H9 (cell line): Measurements from ENCODE around the gene ZNF385D. TPM values are rescaled to one million over a fixed set of nuclear protein-coding genes. Genes with fewer than 3 reads are reported as not detected.

Source experiments
- DNase-seq: peaks from one replicate; pipeline ENCODE4 v3.0.0-alpha.2; 2017
- H2AFZ ChIP-seq: one replicate; pipeline ENCODE4 v1.6.1; 2013; ENCODE audit warnings: mild to moderate bottlenecking, low read length, control low read depth, moderate library complexity
- H2AK5ac ChIP-seq: 2 replicates; pipeline ENCODE4 v1.6.1; 2013; ENCODE audit warnings: low read length, control low read depth, mixed read lengths; ENCODE audit not compliant: insufficient read length
- H2BK120ac ChIP-seq: one replicate; pipeline ENCODE4 v1.6.1; 2013; ENCODE audit warnings: low read depth, mild to moderate bottlenecking, low read length, control low read depth, inconsistent platforms; ENCODE audit not compliant: poor library complexity, severe bottlenecking
- H2BK12ac ChIP-seq: 2 replicates; pipeline ENCODE4 v1.6.1; 2013; ENCODE audit warnings: low read length, control low read depth, mixed read lengths, low read depth; ENCODE audit not compliant: insufficient read length
- H2BK15ac ChIP-seq: 2 replicates; pipeline ENCODE4 v1.6.1; 2013; ENCODE audit warnings: low read depth, low read length, control low read depth
- H2BK20ac ChIP-seq: one replicate; pipeline ENCODE4 v1.6.1; 2013; ENCODE audit warnings: low read depth, mild to moderate bottlenecking, low read length, control low read depth, inconsistent platforms; ENCODE audit not compliant: poor library complexity, severe bottlenecking
- H2BK5ac ChIP-seq: 2 replicates; pipeline ENCODE4 v1.6.1; 2013; ENCODE audit warnings: low read length, control low read depth, mixed read lengths; ENCODE audit not compliant: insufficient read length
- H3K14ac ChIP-seq: 2 replicates; pipeline ENCODE4 v1.6.1; 2013; ENCODE audit warnings: low read length, control low read depth; ENCODE audit not compliant: insufficient read depth
- H3K18ac ChIP-seq: 2 replicates; pipeline ENCODE4 v1.6.1; 2013; ENCODE audit warnings: low read depth, mild to moderate bottlenecking, mixed read lengths, low read length, control low read depth; ENCODE audit not compliant: insufficient read length
- H3K23ac ChIP-seq: 2 replicates; pipeline ENCODE4 v1.6.1; 2013; ENCODE audit warnings: low read length, control low read depth, mixed read lengths, low read depth; ENCODE audit not compliant: insufficient read length
- H3K23me2 ChIP-seq: 2 replicates; pipeline ENCODE4 v1.6.1; 2013; ENCODE audit warnings: low read depth, mild to moderate bottlenecking, mixed read lengths, low read length, control low read depth; ENCODE audit not compliant: insufficient read length, poor library complexity, severe bottlenecking
- H3K27ac ChIP-seq: 2 replicates; pipeline ENCODE4 v1.5.1; 2013; ENCODE audit warnings: low read length, control low read depth, mixed read lengths, low read depth; ENCODE audit not compliant: insufficient read length
- H3K27me3 ChIP-seq: 2 replicates; pipeline ENCODE4 v1.6.1; 2013; ENCODE audit warnings: low read length, control low read depth, inconsistent platforms; ENCODE audit not compliant: insufficient read depth
- H3K4ac ChIP-seq: 2 replicates; pipeline ENCODE4 v1.6.1; 2013; ENCODE audit warnings: low read depth, mild to moderate bottlenecking, control low read depth, inconsistent platforms, low read length, moderate library complexity
- H3K4me1 ChIP-seq: 2 replicates; pipeline ENCODE4 v1.6.1; 2013; ENCODE audit warnings: low read length, control low read depth, inconsistent platforms; ENCODE audit not compliant: insufficient read depth
- H3K4me2 ChIP-seq: 2 replicates; pipeline ENCODE4 v1.6.1; 2013; ENCODE audit warnings: low read length, control low read depth, mixed read lengths; ENCODE audit not compliant: insufficient read length, insufficient read depth
- H3K56ac ChIP-seq: 2 replicates; pipeline ENCODE4 v1.6.1; 2013; ENCODE audit warnings: low read depth, mild to moderate bottlenecking, mixed read lengths, low read length, control low read depth; ENCODE audit not compliant: insufficient read length
- H3K79me1 ChIP-seq: 2 replicates; pipeline ENCODE4 v1.6.1; 2013; ENCODE audit warnings: low read depth, mild to moderate bottlenecking, moderate library complexity, low read length, control low read depth, inconsistent platforms; ENCODE audit not compliant: insufficient read depth, poor library complexity, severe bottlenecking
- H3K79me2 ChIP-seq: 2 replicates; pipeline ENCODE4 v1.6.1; 2013; ENCODE audit warnings: low read length, control low read depth, inconsistent platforms; ENCODE audit not compliant: insufficient read depth
- H3K9ac ChIP-seq: 2 replicates; pipeline ENCODE4 v1.6.1; 2013; ENCODE audit warnings: low read length, control low read depth, mixed read lengths; ENCODE audit not compliant: insufficient read length; ENCODE audit errors: extremely low read depth
- H3K9me3 ChIP-seq: one replicate; pipeline ENCODE4 v1.6.1; 2013; ENCODE audit warnings: low read depth, low read length, inconsistent platforms; ENCODE audit not compliant: control insufficient read depth
- H3T11ph ChIP-seq: one replicate; pipeline ENCODE4 v1.6.1; 2013; ENCODE audit warnings: mild to moderate bottlenecking, low read length, control low read depth, inconsistent platforms
- H4K20me1 ChIP-seq: one replicate; pipeline ENCODE4 v1.6.1; 2013; ENCODE audit not compliant: control insufficient read depth, insufficient read length, insufficient read depth
- H4K5ac ChIP-seq: 2 replicates; pipeline ENCODE4 v1.6.1; 2013; ENCODE audit warnings: low read depth, mild to moderate bottlenecking, mixed read lengths, low read length, control low read depth; ENCODE audit not compliant: insufficient read length
- H4K8ac ChIP-seq: replicated peaks from 2 replicates; pipeline ENCODE4 v1.6.1; 2013; ENCODE audit warnings: low read length, control low read depth, mixed read lengths, low read depth; ENCODE audit not compliant: insufficient read length
- H4K91ac ChIP-seq: 2 replicates; pipeline ENCODE4 v1.6.1; 2013; ENCODE audit warnings: low read depth, mild to moderate bottlenecking, moderate library complexity, mixed read lengths, low read length, control low read depth; ENCODE audit not compliant: insufficient read length
- H3K27ac Mint-ChIP-seq, 3 experiments: 2 replicates in 2 of 3; 3 replicates in 1 of 3; pipeline ENCODE4 v1.8.0; 2020 to 2021; ENCODE audit warnings: mixed read lengths in 3 of 3, mild to moderate bottlenecking in 1 of 3, moderate library complexity in 1 of 3
- H3K27me3 Mint-ChIP-seq: 2 replicates; pipeline ENCODE4 v1.8.0; 2021; ENCODE audit warnings: low read depth, mild to moderate bottlenecking, moderate library complexity, mixed read lengths
- H3K36me3 Mint-ChIP-seq, 3 experiments: 2 replicates in 2 of 3; 3 replicates in 1 of 3; pipeline ENCODE4 v1.8.0; 2020 to 2021; ENCODE audit warnings: low read depth in 3 of 3, mixed read lengths in 3 of 3; ENCODE audit not compliant: insufficient read depth in 1 of 3
- H3K4me1 Mint-ChIP-seq, 2 experiments: 2 replicates each; pipeline ENCODE4 v1.8.0; 2020; ENCODE audit warnings: mixed read lengths in 2 of 2
- H3K4me3 Mint-ChIP-seq, 2 experiments: 2 replicates in 1 of 2; 3 replicates in 1 of 2; pipeline ENCODE4 v1.8.0; 2020 to 2021; ENCODE audit warnings: mild to moderate bottlenecking in 2 of 2, mixed read lengths in 2 of 2, moderate library complexity in 1 of 2
- H3K9me3 Mint-ChIP-seq, 2 experiments: 2 replicates in 1 of 2; 3 replicates in 1 of 2; pipeline ENCODE4 v1.8.0; 2020; ENCODE audit warnings: mild to moderate bottlenecking in 2 of 2, mixed read lengths in 2 of 2, moderate library complexity in 1 of 2
- WGBS: extraction: QIAGEN DNeasy Blood & Tissue Kit; methylation state at CpG from one replicate; pipeline ENCODE4 v1.1.7; 2013; ENCODE audit warnings: missing lambda C conversion rate, low lambda C conversion rate, mixed read lengths; ENCODE audit not compliant: insufficient read length; ENCODE audit errors: extremely low coverage; 5-methylcytosine and 5-hydroxymethylcytosine counted together
- total RNA-seq: library from RNA; stranded (reverse); gene quantifications from 2 replicates; pipeline ENCODE4 v1.2.1, GENCODE V29; 2021
- TF ChIP-seq, protein P1 (sequence below): fragments of 200-600 bp; sonication (generic); conservative IDR thresholded peaks from 3 replicates; pipeline ENCODE4 v1.8.0; 2021; ENCODE audit warnings: antibody characterized with exemption, mild to moderate bottlenecking

The ZNF385D gene
- total RNA-seq, 1 experiment from 2014 or later, result 1.5 TPM

DNA sequence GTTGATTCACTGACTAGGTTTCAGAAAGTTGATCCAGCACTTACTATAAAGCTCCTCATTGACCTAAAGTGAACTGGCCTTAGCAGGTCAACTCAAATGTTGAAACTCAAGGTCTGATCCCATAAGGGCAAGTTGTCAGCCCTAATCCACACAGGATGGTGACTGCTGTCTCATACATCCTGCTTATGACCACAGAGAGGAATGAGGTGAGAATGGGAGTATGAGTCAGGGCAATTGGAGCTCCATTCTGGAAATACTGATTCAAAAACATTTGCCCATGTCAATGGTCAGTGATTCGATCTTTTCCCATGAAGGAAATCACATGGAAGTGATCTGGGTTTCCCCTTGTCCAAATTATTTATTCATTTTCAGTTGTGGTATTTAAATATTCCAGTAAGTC lies 78.7 kb downstream of the ZNF385D start:
- H3K14ac ChIP-seq, result no peak overlapping the region
- no peak overlapping the region for H2BK12ac ChIP-seq
- no peaks in the 10 kb centered on the region for H3K9me3 ChIP-seq
- no peak overlapping the region for H3K4ac ChIP-seq
- no peak overlapping the region for H3K4me2 ChIP-seq
- H2BK5ac ChIP-seq, result no peak overlapping the region
- no peak overlapping the region for H4K8ac ChIP-seq
- H4K20me1 ChIP-seq, result no peaks in the 10 kb centered on the region
- no peak overlapping the region for H3T11ph ChIP-seq
- H2AFZ ChIP-seq, result no peak overlapping the region
- Mint-ChIP-seq H3K36me3 (no peaks in the 10 kb centered on the region), H3K27me3 (no peaks in the 10 kb centered on the region), H3K4me1 (peaks cover 0 to 3% of the 10 kb centered on the region in 2 experiments; a peak in 1 of 4 replicates), H3K9me3 (no peaks in the 10 kb centered on the region), H3K4me3 (no peak overlapping the region), H3K27ac (no peak overlapping the region)
- H3K9ac ChIP-seq, result no peak overlapping the region
- H3K23me2 ChIP-seq, result no peaks in the 10 kb centered on the region
- TF ChIP-seq, protein P1, sequence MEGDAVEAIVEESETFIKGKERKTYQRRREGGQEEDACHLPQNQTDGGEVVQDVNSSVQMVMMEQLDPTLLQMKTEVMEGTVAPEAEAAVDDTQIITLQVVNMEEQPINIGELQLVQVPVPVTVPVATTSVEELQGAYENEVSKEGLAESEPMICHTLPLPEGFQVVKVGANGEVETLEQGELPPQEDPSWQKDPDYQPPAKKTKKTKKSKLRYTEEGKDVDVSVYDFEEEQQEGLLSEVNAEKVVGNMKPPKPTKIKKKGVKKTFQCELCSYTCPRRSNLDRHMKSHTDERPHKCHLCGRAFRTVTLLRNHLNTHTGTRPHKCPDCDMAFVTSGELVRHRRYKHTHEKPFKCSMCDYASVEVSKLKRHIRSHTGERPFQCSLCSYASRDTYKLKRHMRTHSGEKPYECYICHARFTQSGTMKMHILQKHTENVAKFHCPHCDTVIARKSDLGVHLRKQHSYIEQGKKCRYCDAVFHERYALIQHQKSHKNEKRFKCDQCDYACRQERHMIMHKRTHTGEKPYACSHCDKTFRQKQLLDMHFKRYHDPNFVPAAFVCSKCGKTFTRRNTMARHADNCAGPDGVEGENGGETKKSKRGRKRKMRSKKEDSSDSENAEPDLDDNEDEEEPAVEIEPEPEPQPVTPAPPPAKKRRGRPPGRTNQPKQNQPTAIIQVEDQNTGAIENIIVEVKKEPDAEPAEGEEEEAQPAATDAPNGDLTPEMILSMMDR, result no peak
- no peak overlapping the region for H2BK15ac ChIP-seq
- H2BK20ac ChIP-seq, result no peak overlapping the region
- H3K56ac ChIP-seq, result no peak overlapping the region
- H2BK120ac ChIP-seq, result no peak overlapping the region
- no peaks in the 10 kb centered on the region for H3K79me1 ChIP-seq
- no peak overlapping the region for H4K91ac ChIP-seq
- no CpG with 5 or more reads among the region's 1 CpG for WGBS
- H3K18ac ChIP-seq, result no peak overlapping the region
- no peak overlapping the region for H3K23ac ChIP-seq
- no peak overlapping the region for H4K5ac ChIP-seq
- no peaks in the 10 kb centered on the region; the same call in 1 of the 2 replicates for H3K4me1 ChIP-seq
- no peaks in the 10 kb centered on the region for H3K79me2 ChIP-seq
- H3K27ac ChIP-seq, result no peak overlapping the region
- no peaks in the 10 kb centered on the region for H3K27me3 ChIP-seq
- H2AK5ac ChIP-seq, result no peak overlapping the region
- DNase-seq, result no peak
